SK-N-MC (cell line): Measurements from ENCODE around the gene PEX11B.

ENCODE experiments used
- EZH2 ChIP-seq: fragments of 200-600 bp; sonication (generic); IDR thresholded peaks from one replicate; pipeline ENCODE4 v1.6.1; 2017; ENCODE audit warnings: antibody characterized with exemption
- FOXP2 ChIP-seq: optimal IDR thresholded peaks from 2 replicates; pipeline ENCODE3; 2011; ENCODE audit warnings: mild to moderate bottlenecking, moderate library complexity; ENCODE audit not compliant: insufficient read depth; ENCODE audit errors: extremely low read length, control extremely low read depth
- POLR2AphosphoS5 ChIP-seq: IDR thresholded peaks from 2 replicates; pipeline ENCODE4 v1.6.1; 2012; ENCODE audit warnings: mild to moderate bottlenecking, low read depth, low read length, borderline replicate concordance

GRCh38 chr1:145879775-145880174 lies 38.7 kb downstream of the PEX11B start:
- TF ChIP-seq POLR2AphosphoS5, result no peak
- no peak for TF ChIP-seq EZH2
- no peak for TF ChIP-seq FOXP2
